Right cardiac atrium (tissue), 5 donors: Measurements from ENCODE around the gene ALDH16A1. TPM values are rescaled to one million over a fixed set of nuclear protein-coding genes. Genes with fewer than 3 reads are reported as not detected.

Experiments
- microRNA-seq, 2 donors: library from miRNA; unstranded; fragments of <30 nt; microRNA quantifications; one replicate each; pipeline ENCODE4 v1.2.0, GENCODE V29; 2020 to 2021
- polyA plus RNA-seq: library from polyadenylated mRNA; stranded (reverse); fragments of 200-250 nt; gene quantifications from one replicate; pipeline ENCODE4 v1.2.3, GENCODE V29; 2013
- total RNA-seq, 4 donors: library from RNA; stranded (reverse); fragmentation: NEBNext Ultra II Directional; extraction: Animal tissue kit (Norgen Biotek cat#: 25700); gene quantifications; one replicate each; pipeline ENCODE4 v1.2.1, GENCODE V29; 2021
- donor health status: healthy with polysubstance abuse.
- donor health status: DM: no; HTN: yes; CAD: no.
- donor health status: DM: no; HTN: no; CAD: no.
- donor health status: DM: no; HTN: yes; CAD: no; lungs with severe emphysema.
- donor health status: DM: yes; HTN: yes; CAD: no.

Gene ALDH16A1
- total and polyA plus RNA-seq, 5 donors, result 9.3 to 17.7 (median 11.4) TPM

Small RNA genes within 50 kb of the gene (microRNA-seq; reads per million reads assigned to microRNA genes)
- gene MIR150, result 104 to 296 reads per million in 2 donors

Other genes with a start within 250 kb of the ALDH16A1 start
- gene SLC6A16, start 128.0 kb upstream of the ALDH16A1 start, total RNA-seq, result 1 to 10 TPM; 1.3 to 2.1 (median 1.9) TPM
- 1.2 TPM for gene SLC6A16, start 128.0 kb upstream of the ALDH16A1 start, polyA plus RNA-seq
- gene CD37, start 117.8 kb upstream of the ALDH16A1 start, total RNA-seq, result 1 to 10 TPM; 3.8 to 8.0 (median 6.5) TPM
- 2.3 TPM for gene CD37, start 117.8 kb upstream of the ALDH16A1 start, polyA plus RNA-seq
- gene TEAD2, start 90.8 kb upstream of the ALDH16A1 start, total RNA-seq, result 10 to 100 TPM; 46.4 to 53.5 (median 53.2) TPM
- gene TEAD2, start 90.8 kb upstream of the ALDH16A1 start, polyA plus RNA-seq, result 48.0 TPM
- gene DKKL1, start 89.3 kb upstream of the ALDH16A1 start, total RNA-seq, result under 1 TPM in 2 of 4 donors, not detected in 2; 0.59 to 0.71 TPM
- 0.50 TPM for gene DKKL1, start 89.3 kb upstream of the ALDH16A1 start, polyA plus RNA-seq
- not detected for gene KASH5, start 65.0 kb upstream of the ALDH16A1 start, total RNA-seq
- not detected for gene KASH5, start 65.0 kb upstream of the ALDH16A1 start, polyA plus RNA-seq
- not detected for gene PTH2, start 29.8 kb upstream of the ALDH16A1 start, total RNA-seq
- not detected for gene PTH2, start 29.8 kb upstream of the ALDH16A1 start, polyA plus RNA-seq
- not detected for gene GFY, start 27.8 kb upstream of the ALDH16A1 start, total RNA-seq
- gene GFY, start 27.8 kb upstream of the ALDH16A1 start, polyA plus RNA-seq, result not detected
- gene SLC17A7, start 11.7 kb upstream of the ALDH16A1 start, total RNA-seq, result 1 to 10 TPM in 2 of 4 donors, under 1 TPM in 2; 0.48 to 1.2 (median 0.93) TPM
- gene SLC17A7, start 11.7 kb upstream of the ALDH16A1 start, polyA plus RNA-seq, result 1.1 TPM
- gene PIH1D1, start 1.4 kb upstream of the ALDH16A1 start, total RNA-seq, result 10 to 100 TPM; 35.2 to 43.8 (median 38.2) TPM
- gene PIH1D1, start 1.4 kb upstream of the ALDH16A1 start, polyA plus RNA-seq, result 34.9 TPM
- gene FLT3LG, start 21.0 kb downstream of the ALDH16A1 start, total RNA-seq, result 1 to 10 TPM; 4.4 to 6.8 (median 4.9) TPM
- gene FLT3LG, start 21.0 kb downstream of the ALDH16A1 start, polyA plus RNA-seq, result 6.6 TPM
- gene RPL13A, start 34.4 kb downstream of the ALDH16A1 start, total RNA-seq, result 1,000 to 10,000 TPM; 1,399 to 1,753 (median 1,480) TPM
- 1,392 TPM for gene RPL13A, start 34.4 kb downstream of the ALDH16A1 start, polyA plus RNA-seq
- gene RPS11, start 43.2 kb downstream of the ALDH16A1 start, total RNA-seq, result 1,000 to 10,000 TPM; 1,034 to 1,270 (median 1,120) TPM
- gene RPS11, start 43.2 kb downstream of the ALDH16A1 start, polyA plus RNA-seq, result 2,599 TPM
- 100 to 1,000 TPM; 139 to 158 (median 147) TPM for gene FCGRT, start 59.4 kb downstream of the ALDH16A1 start, total RNA-seq
- gene FCGRT, start 59.4 kb downstream of the ALDH16A1 start, polyA plus RNA-seq, result 104 TPM
- gene RCN3, start 74.8 kb downstream of the ALDH16A1 start, total RNA-seq, result 10 to 100 TPM; 10.2 to 27.4 (median 17.6) TPM
- 29.3 TPM for gene RCN3, start 74.8 kb downstream of the ALDH16A1 start, polyA plus RNA-seq
- 10 to 100 TPM; 46.1 to 50.8 (median 48.3) TPM for gene NOSIP, start 127.3 kb downstream of the ALDH16A1 start, total RNA-seq
- gene NOSIP, start 127.3 kb downstream of the ALDH16A1 start, polyA plus RNA-seq, result 57.7 TPM
- under 1 TPM; 0.42 to 0.83 (median 0.69) TPM for gene PRRG2, start 128.1 kb downstream of the ALDH16A1 start, total RNA-seq
- 1.2 TPM for gene PRRG2, start 128.1 kb downstream of the ALDH16A1 start, polyA plus RNA-seq
- 10 to 100 TPM; 13.1 to 19.9 (median 17.0) TPM for gene PRR12, start 138.0 kb downstream of the ALDH16A1 start, total RNA-seq
- gene PRR12, start 138.0 kb downstream of the ALDH16A1 start, polyA plus RNA-seq, result 9.8 TPM
- 100 to 1,000 TPM in 1 of 4 donors, 10 to 100 TPM in 3; 76.7 to 106 (median 85.3) TPM for gene RRAS, start 186.9 kb downstream of the ALDH16A1 start, total RNA-seq
- 153 TPM for gene RRAS, start 186.9 kb downstream of the ALDH16A1 start, polyA plus RNA-seq
- gene SCAF1, start 189.0 kb downstream of the ALDH16A1 start, total RNA-seq, result 10 to 100 TPM; 41.8 to 52.7 (median 42.3) TPM
- gene SCAF1, start 189.0 kb downstream of the ALDH16A1 start, polyA plus RNA-seq, result 23.3 TPM
- gene IRF3, start 212.6 kb downstream of the ALDH16A1 start, total RNA-seq, result 10 to 100 TPM; 34.1 to 58.0 (median 40.7) TPM
- gene IRF3, start 212.6 kb downstream of the ALDH16A1 start, polyA plus RNA-seq, result 39.6 TPM
- gene BCL2L12, start 212.7 kb downstream of the ALDH16A1 start, total RNA-seq, result 10 to 100 TPM in 3 of 4 donors, 1 to 10 TPM in 1; 8.6 to 14.0 (median 12.4) TPM
- gene BCL2L12, start 212.7 kb downstream of the ALDH16A1 start, polyA plus RNA-seq, result 15.1 TPM
- 100 to 1,000 TPM; 117 to 131 (median 125) TPM for gene PRMT1, start 224.0 kb downstream of the ALDH16A1 start, total RNA-seq
- gene PRMT1, start 224.0 kb downstream of the ALDH16A1 start, polyA plus RNA-seq, result 154 TPM
- gene ADM5, start 236.4 kb downstream of the ALDH16A1 start, total RNA-seq, result under 1 TPM; 0.28 to 0.82 (median 0.44) TPM
- gene ADM5, start 236.4 kb downstream of the ALDH16A1 start, polyA plus RNA-seq, result 0.52 TPM
- 1 to 10 TPM; 4.8 to 8.5 (median 5.7) TPM for gene CPT1C, start 237.9 kb downstream of the ALDH16A1 start, total RNA-seq
- gene CPT1C, start 237.9 kb downstream of the ALDH16A1 start, polyA plus RNA-seq, result 4.5 TPM